Measurements from ENCODE around the gene DUSP10. TPM values are rescaled to one million over a fixed set of nuclear protein-coding genes. Genes with fewer than 3 reads are reported as not detected.

Gene DUSP10
- total and polyA plus RNA-seq, 2 donors (not counting 1 experiment from before 2014, with no cell fraction given) = 22.8 to 37.7 TPM

DNA sequence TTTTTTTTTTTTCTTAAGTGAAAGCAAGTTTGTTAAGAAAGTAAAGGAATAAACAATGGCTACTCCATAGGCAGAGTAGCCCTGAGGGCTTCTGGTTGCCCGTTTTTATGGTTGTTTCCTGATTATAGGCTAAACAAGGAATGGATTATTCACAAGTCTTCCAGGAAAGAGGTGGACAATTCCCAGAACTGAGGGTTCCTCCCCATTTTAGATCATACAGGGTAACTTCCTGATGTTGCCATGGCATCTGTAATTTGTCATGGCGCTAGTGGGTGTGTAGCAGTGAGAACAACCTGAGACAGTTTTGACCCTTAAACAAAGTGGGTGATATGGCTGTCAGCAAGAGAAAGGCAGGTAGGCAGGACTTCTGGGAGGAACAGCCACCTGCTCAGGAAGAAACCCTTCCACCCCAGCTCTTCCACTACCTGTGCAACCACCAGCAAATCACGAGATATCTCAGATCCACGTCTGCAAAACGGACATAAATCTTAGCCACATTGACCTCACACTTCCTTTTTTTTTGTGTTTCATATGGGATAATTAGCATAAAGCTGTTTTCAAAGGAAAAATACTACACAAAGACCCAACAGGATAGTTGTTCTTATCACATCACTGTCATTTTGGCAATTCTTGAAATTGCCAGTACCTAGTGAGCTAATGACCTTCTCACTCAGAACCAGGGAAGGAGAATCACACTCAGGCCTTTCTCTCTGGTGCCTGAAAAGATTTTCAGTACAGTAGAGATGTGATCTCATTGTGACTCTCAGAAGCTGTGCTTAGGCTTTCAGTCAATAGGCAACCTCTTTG is 34.8 kb upstream of the DUSP10 start:
- Histone ChIP-seq H4K20me1 (ENCODE audit: control insufficient read depth, insufficient read depth, low read length, poor library complexity, severe bottlenecking) (no peaks in the 10 kb centered on the region), H3K27me3 (replicated peaks in 1 of 4; ENCODE audit: control extremely low read depth in 1 of 4, control insufficient read depth in 3 of 4, insufficient read depth in 4 of 4, low read length in 3 of 4) (no peaks in the 10 kb centered on the region), H3K27ac (ENCODE audit: low read length in 2 of 2) (peak overlapping the region; percentile 80 to 88), H3K9ac (ENCODE audit: low read length) (no peak overlapping the region), H3K9me3 (ENCODE audit: control extremely low read depth in 1 of 3, control insufficient read depth in 2 of 3, insufficient read depth in 1 of 3, low read length in 2 of 3) (no peaks in the 10 kb centered on the region), H2AFZ (ENCODE audit: insufficient read depth, low read depth, low read length, poor library complexity, severe bottlenecking) (no peak overlapping the region), H3K4me2 (replicated peaks; ENCODE audit: low read depth, low read length, poor library complexity, severe bottlenecking) (peak overlapping the region; percentile 72), H3K36me3 (replicated peaks in 1 of 2; ENCODE audit: control extremely low read depth in 1 of 2, control insufficient read depth in 1 of 2, extremely low read depth in 1 of 2, insufficient read depth in 2 of 2, low read length in 1 of 2) (no peaks in the 10 kb centered on the region), H3K4me1 (ENCODE audit: control insufficient read depth in 2 of 2, insufficient read depth in 2 of 2, low read length in 2 of 2) (peaks cover 54 to 63% of the 10 kb centered on the region in 2 donors), H3K79me2 (ENCODE audit: control insufficient read depth, insufficient read depth, low read length) (no peaks in the 10 kb centered on the region), H3K4me3 (ENCODE audit: control extremely low read depth in 1 of 5, extremely low read depth in 1 of 5, insufficient read depth in 1 of 5, low read depth in 2 of 5, low read length in 4 of 5) (no peak overlapping the region)
- ChIA-PET CTCF (interaction anchor here (0.6 to 2.8 kb wide), 8 partner anchors 11 to 299 kb away, joined by 3 to 18 read pairs (median 4); partner anchors contain the start of gene DUSP10), POLR2A (interaction anchor here (0.6 to 3.2 kb wide), 6 partner anchors 10 to 1732 kb away, joined by 3 to 23 read pairs (median 8); partner anchors contain the start of gene DUSP10)
- peak; percentile 25 for ATAC-seq (ENCODE audit: low read depth)
- TF ChIP-seq, protein P1, sequence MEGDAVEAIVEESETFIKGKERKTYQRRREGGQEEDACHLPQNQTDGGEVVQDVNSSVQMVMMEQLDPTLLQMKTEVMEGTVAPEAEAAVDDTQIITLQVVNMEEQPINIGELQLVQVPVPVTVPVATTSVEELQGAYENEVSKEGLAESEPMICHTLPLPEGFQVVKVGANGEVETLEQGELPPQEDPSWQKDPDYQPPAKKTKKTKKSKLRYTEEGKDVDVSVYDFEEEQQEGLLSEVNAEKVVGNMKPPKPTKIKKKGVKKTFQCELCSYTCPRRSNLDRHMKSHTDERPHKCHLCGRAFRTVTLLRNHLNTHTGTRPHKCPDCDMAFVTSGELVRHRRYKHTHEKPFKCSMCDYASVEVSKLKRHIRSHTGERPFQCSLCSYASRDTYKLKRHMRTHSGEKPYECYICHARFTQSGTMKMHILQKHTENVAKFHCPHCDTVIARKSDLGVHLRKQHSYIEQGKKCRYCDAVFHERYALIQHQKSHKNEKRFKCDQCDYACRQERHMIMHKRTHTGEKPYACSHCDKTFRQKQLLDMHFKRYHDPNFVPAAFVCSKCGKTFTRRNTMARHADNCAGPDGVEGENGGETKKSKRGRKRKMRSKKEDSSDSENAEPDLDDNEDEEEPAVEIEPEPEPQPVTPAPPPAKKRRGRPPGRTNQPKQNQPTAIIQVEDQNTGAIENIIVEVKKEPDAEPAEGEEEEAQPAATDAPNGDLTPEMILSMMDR (IDR thresholded peaks at IDR 0.05) = no peak
- Mint-ChIP-seq H3K4me3 (peak overlapping the region; percentile 73), H3K27ac (peak overlapping the region; percentile 92), H3K9me3 (ENCODE audit: insufficient read depth) (no peaks in the 10 kb centered on the region), H3K4me1 (peaks cover 65% of the 10 kb centered on the region), H3K27me3 (no peaks in the 10 kb centered on the region)
- DNase-seq = peak; percentile 83
- no CpG with 5 or more reads among the region's 5 CpGs for WGBS (ENCODE audit: insufficient coverage)
- intact Hi-C loops (cut with micrococcal nuclease) = loop anchor here (1.0 kb wide), 3 partner anchors 22 to 68 kb away; no protein-coding TSS in a partner anchor

DNA sequence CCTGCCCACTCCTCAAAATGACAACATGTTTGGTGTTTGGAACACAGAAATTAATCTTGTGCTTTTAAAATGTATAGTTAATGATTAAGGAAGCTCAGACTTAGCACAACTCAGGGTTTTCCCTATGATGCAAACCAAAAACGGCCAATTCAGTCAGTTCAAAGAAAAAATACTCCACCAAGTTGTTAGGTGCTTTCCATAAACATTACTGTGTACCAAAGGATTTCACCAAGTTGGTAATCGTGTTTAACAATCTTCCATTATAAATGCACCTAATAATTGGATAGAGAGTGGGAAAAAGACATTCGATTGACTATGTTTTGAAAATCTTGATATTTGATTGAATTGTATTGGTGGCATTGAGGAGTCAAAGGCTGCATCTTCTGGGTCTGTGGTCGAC is 33.3 kb upstream of the DUSP10 start:
- no peak overlapping the region for H2AFZ ChIP-seq (ENCODE audit: insufficient read depth, low read depth, low read length, poor library complexity, severe bottlenecking)
- POLR2A ChIA-PET = interaction anchor here (1.0 kb wide), 1 partner anchor 34 kb away, joined by 6 read pairs; no protein-coding TSS in a partner anchor

More for the DNA sequence above, 33.3 kb upstream of the DUSP10 start:
- Histone ChIP-seq H3K4me1 (ENCODE audit: control insufficient read depth in 2 of 2, insufficient read depth in 2 of 2, low read length in 2 of 2) (peaks cover 43 to 49% of the 10 kb centered on the region in 2 donors), H3K79me2 (ENCODE audit: control insufficient read depth, insufficient read depth, low read length) (no peaks in the 10 kb centered on the region), H4K20me1 (ENCODE audit: control insufficient read depth, insufficient read depth, low read length, poor library complexity, severe bottlenecking) (no peaks in the 10 kb centered on the region), H3K9ac (ENCODE audit: low read length) (no peak overlapping the region), H3K4me2 (replicated peaks; ENCODE audit: low read depth, low read length, poor library complexity, severe bottlenecking) (no peak overlapping the region), H3K27ac (ENCODE audit: low read length in 2 of 2) (no peak overlapping the region), H3K27me3 (replicated peaks in 1 of 4; ENCODE audit: control extremely low read depth in 1 of 4, control insufficient read depth in 3 of 4, insufficient read depth in 4 of 4, low read length in 3 of 4) (no peaks in the 10 kb centered on the region), H3K36me3 (replicated peaks in 1 of 2; ENCODE audit: control extremely low read depth in 1 of 2, control insufficient read depth in 1 of 2, extremely low read depth in 1 of 2, insufficient read depth in 2 of 2, low read length in 1 of 2) (no peaks in the 10 kb centered on the region), H3K9me3 (ENCODE audit: control extremely low read depth in 1 of 3, control insufficient read depth in 2 of 3, insufficient read depth in 1 of 3, low read length in 2 of 3) (no peaks in the 10 kb centered on the region), H3K4me3 (ENCODE audit: control extremely low read depth in 1 of 5, extremely low read depth in 1 of 5, insufficient read depth in 1 of 5, low read depth in 2 of 5, low read length in 4 of 5) (no peak overlapping the region)
- ATAC-seq (ENCODE audit: low read depth) = no peak
- peaks cover 52% of the 10 kb centered on the region for H3K4me1 Mint-ChIP-seq
- no peaks in the 10 kb centered on the region for H3K27me3 Mint-ChIP-seq
- CTCF ChIA-PET = interaction anchor here (0.8 to 1.8 kb wide), 2 partner anchors 14 to 32 kb away, joined by 4 to 5 read pairs; no protein-coding TSS in a partner anchor
- H3K4me3 Mint-ChIP-seq = no peak overlapping the region
- TF ChIP-seq EZH2 (IDR thresholded peaks at IDR 0.05; ENCODE audit: borderline replicate concordance, insufficient read depth, low read depth, low read length, poor library complexity, severe bottlenecking) = no peak
- TF ChIP-seq, protein P1 (IDR thresholded peaks at IDR 0.05) = no peak
- DNase-seq = no peak
- WGBS (ENCODE audit: insufficient coverage) = 76% methylated on average over 2 of the region's 4 CpGs
- H3K9me3 Mint-ChIP-seq (ENCODE audit: insufficient read depth) = no peaks in the 10 kb centered on the region
- H3K27ac Mint-ChIP-seq = no peak overlapping the region
- intact Hi-C loops (cut with micrococcal nuclease) = no loop called here

Measured in B cell (primary cell).